PC-3 (cell line): ENCODE results near the gene BRPF1.

Experiments used
- EZH2phosphoT487 ChIP-seq: fragments of 300-600 bp; sonication (generic); IDR thresholded peaks from 2 replicates; pipeline ENCODE4 v1.6.1; 2018; ENCODE audit warnings: mild to moderate bottlenecking, antibody characterized with exemption, low read length, borderline replicate concordance
- TF ChIP-seq, protein P1 (sequence below): fragments of 300-600 bp; sonication (generic); conservative IDR thresholded peaks from 2 replicates; pipeline ENCODE4 v1.5.1; 2017; ENCODE audit warnings: antibody characterized with exemption, low read depth, mild to moderate bottlenecking, low read length

DNA sequence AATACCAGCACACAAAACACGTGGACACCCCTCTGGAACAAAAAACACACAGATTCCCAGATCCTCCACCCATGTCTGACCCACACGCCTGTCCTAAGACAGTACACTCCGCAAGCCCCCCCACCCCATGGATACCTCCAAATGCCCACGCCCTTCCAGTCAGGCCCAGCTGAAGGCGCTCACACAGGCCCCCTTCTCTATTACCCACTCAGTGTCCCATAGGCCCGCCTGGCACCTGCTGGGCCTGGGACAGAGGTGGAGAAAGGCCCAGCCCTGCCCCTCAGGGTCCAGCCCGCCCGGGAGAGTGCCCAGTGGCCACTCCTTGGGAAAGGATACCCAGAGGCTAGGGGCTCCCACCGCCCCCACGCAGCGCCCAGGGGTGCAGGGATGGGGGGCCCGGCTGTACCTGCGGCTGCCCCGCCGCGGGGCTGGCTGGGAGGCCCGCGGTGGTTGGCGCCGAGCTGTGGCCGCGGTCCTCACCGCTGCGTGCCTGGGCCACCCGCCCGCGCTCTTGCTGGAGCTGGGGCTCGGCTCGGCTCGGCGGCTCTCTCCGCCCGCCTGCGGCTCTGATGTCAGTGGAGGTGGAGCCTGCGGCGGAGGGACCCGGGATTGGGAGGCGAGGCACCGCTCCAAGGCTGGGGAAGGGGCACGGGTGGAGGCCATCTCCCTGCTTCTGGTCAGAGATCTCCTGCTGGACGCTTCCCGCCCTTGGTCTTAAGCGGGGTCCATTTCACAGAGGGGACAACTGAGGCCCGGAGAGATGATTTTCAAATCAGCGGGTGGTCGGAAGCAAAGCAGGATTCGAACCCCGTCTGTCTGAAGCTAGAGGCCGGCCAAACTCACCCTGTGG, 38.1 kb downstream of the BRPF1 start, which contains the start of gene CAMK1:
- TF ChIP-seq, protein P1, sequence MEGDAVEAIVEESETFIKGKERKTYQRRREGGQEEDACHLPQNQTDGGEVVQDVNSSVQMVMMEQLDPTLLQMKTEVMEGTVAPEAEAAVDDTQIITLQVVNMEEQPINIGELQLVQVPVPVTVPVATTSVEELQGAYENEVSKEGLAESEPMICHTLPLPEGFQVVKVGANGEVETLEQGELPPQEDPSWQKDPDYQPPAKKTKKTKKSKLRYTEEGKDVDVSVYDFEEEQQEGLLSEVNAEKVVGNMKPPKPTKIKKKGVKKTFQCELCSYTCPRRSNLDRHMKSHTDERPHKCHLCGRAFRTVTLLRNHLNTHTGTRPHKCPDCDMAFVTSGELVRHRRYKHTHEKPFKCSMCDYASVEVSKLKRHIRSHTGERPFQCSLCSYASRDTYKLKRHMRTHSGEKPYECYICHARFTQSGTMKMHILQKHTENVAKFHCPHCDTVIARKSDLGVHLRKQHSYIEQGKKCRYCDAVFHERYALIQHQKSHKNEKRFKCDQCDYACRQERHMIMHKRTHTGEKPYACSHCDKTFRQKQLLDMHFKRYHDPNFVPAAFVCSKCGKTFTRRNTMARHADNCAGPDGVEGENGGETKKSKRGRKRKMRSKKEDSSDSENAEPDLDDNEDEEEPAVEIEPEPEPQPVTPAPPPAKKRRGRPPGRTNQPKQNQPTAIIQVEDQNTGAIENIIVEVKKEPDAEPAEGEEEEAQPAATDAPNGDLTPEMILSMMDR, result no peak
- TF ChIP-seq EZH2phosphoT487, result no peak
